A673 (cell line): ENCODE results near the gene EPB41L4A. TPM values are rescaled to one million over a fixed set of nuclear protein-coding genes. Genes with fewer than 3 reads are reported as not detected.

Experiments used
- BruUV-seq: library from RNA; stranded (reverse); fragments of 400-500 nt; replicated peaks from 2 replicates; lab custom pipeline; 2021; lab: Mats Ljungman, UMichigan
- CTCF ChIA-PET: fragments of 300-600 bp; sonication (Branson Sonifier 250); formaldehyde crosslinking; loops from one replicate; lab custom pipeline; 2022; ENCODE audit warnings: antibody characterized with exemption; lab: Charles Lee
- POLR2A ChIA-PET: fragments of 300-600 bp; sonication (Branson Sonifier 250); formaldehyde crosslinking; loops from one replicate; lab custom pipeline; 2022; ENCODE audit warnings: antibody characterized with exemption; ENCODE audit not compliant: low non-redundant PET; lab: Charles Lee
- DNase-seq: peaks from one replicate; pipeline ENCODE4 v3.0.0-alpha.2; 2015; ENCODE audit warnings: low spot score
- H3K27ac ChIP-seq: fragments of 200-600 bp; sonication (generic); 2 replicates; pipeline ENCODE4 v1.5.1; 2016; ENCODE audit warnings: mixed run types, low read depth, mild to moderate bottlenecking, mixed read lengths, antibody characterized with exemption, low read length; ENCODE audit not compliant: poor library complexity, severe bottlenecking
- H3K27me3 ChIP-seq: fragments of 200-600 bp; sonication (generic); replicated peaks from 2 replicates; pipeline ENCODE4 v1.6.1; 2017; ENCODE audit warnings: mixed run types, low read depth, mild to moderate bottlenecking, mixed read lengths, antibody characterized with exemption, low read length; ENCODE audit not compliant: insufficient read depth, poor library complexity
- H3K36me3 ChIP-seq: fragments of 200-600 bp; sonication (generic); 2 replicates; pipeline ENCODE4 v1.6.1; 2016; ENCODE audit warnings: mixed run types, mild to moderate bottlenecking, mixed read lengths, antibody characterized with exemption, low read length; ENCODE audit not compliant: insufficient read depth, poor library complexity, severe bottlenecking
- H3K4me1 ChIP-seq: fragments of 200-600 bp; sonication (generic); 2 replicates; pipeline ENCODE4 v1.6.1; 2017; ENCODE audit warnings: mixed run types, mild to moderate bottlenecking, mixed read lengths, antibody characterized with exemption, low read length; ENCODE audit not compliant: insufficient read depth, poor library complexity, severe bottlenecking
- H3K4me3 ChIP-seq: fragments of 200-600 bp; sonication (generic); 2 replicates; pipeline ENCODE4 v1.5.1; 2016; ENCODE audit warnings: low read depth, mixed run types, mild to moderate bottlenecking, mixed read lengths, low read length; ENCODE audit not compliant: poor library complexity, severe bottlenecking
- H3K9me3 ChIP-seq: fragments of 200-600 bp; sonication (generic); 2 replicates; pipeline ENCODE4 v1.6.1; 2016; ENCODE audit warnings: mixed run types, low read depth, mild to moderate bottlenecking, mixed read lengths, antibody characterized with exemption, low read length; ENCODE audit not compliant: poor library complexity, severe bottlenecking
- CTCF ChIP-seq: fragments of 300-800, 200-600 bp; sonication (generic); conservative IDR thresholded peaks from 2 replicates; pipeline ENCODE4 v1.5.1; 2017; ENCODE audit warnings: low read depth, mild to moderate bottlenecking, antibody characterized with exemption, low read length, moderate library complexity, mixed read lengths
- EZH2 ChIP-seq: fragments of 200-600 bp; sonication (generic); IDR thresholded peaks from 2 replicates; pipeline ENCODE4 v1.6.1; 2017; ENCODE audit warnings: borderline replicate concordance, low read depth, mild to moderate bottlenecking, mixed read lengths, antibody characterized with exemption, low read length; ENCODE audit not compliant: poor library complexity, severe bottlenecking
- intact Hi-C: fragments of 100-400 bp; cut with micrococcal nuclease; formaldehyde crosslinking; loops from one replicate; pipeline ENCODE4 v1.10.0; 2022; ENCODE audit not compliant: unreplicated experiment
- total RNA-seq: library from RNA; stranded (reverse); gene quantifications from 2 replicates; pipeline ENCODE4 v1.2.3, GENCODE V29; 2021

EPB41L4A gene
- total RNA-seq, 1 experiment from 2014 or later: not detected

- no TSS peak for BruUV-seq
- Histone ChIP-seq H3K27ac (no peak overlapping the region), H3K27me3 (no peaks in the 10 kb centered on the region), H3K4me1 (no peaks in the 10 kb centered on the region), H3K4me3 (no peak overlapping the region), H3K9me3 (no peaks in the 10 kb centered on the region), H3K36me3 (no peaks in the 10 kb centered on the region)
- TF ChIP-seq EZH2 (no peak), CTCF (no peak)
- DNase-seq: no peak
- ChIA-PET POLR2A (no interaction called here), CTCF (no interaction called here)
- intact Hi-C loops: loop anchor here (10.0 kb wide), 2 partner anchors 457 to 867 kb away; no protein-coding TSS in a partner anchor
These were observed 277.5 kb downstream of the EPB41L4A start for GRCh38 chr5:112141582-112141981.

- no peaks in the 10 kb centered on the region for H3K36me3 ChIP-seq
- H3K4me3 ChIP-seq: no peak overlapping the region
- no peak for TF ChIP-seq CTCF
- no peak for TF ChIP-seq EZH2
- H3K27me3 ChIP-seq: no peaks in the 10 kb centered on the region
- no TSS peak for BruUV-seq
- POLR2A ChIA-PET: no interaction called here
- DNase-seq: no peak
- H3K4me1 ChIP-seq: no peaks in the 10 kb centered on the region
- intact Hi-C loops: no loop called here
- CTCF ChIA-PET: no interaction called here
- H3K9me3 ChIP-seq: no peaks in the 10 kb centered on the region
- H3K27ac ChIP-seq: no peak overlapping the region
These were observed 280.6 kb downstream of the EPB41L4A start for GRCh38 chr5:112138526-112138925.

- POLR2A ChIA-PET: interaction anchor here (0.6 kb wide), 2 partner anchors 82 to 573 kb away, joined by 4 to 10 read pairs; no protein-coding TSS in a partner anchor
- TF ChIP-seq EZH2: no peak
- no peak for TF ChIP-seq CTCF
- DNase-seq: no peak
- Histone ChIP-seq H3K9me3 (no peaks in the 10 kb centered on the region), H3K27me3 (no peaks in the 10 kb centered on the region), H3K4me1 (no peaks in the 10 kb centered on the region), H3K27ac (no peak overlapping the region), H3K36me3 (no peaks in the 10 kb centered on the region), H3K4me3 (no peak overlapping the region)
- no TSS peak for BruUV-seq
- CTCF ChIA-PET: interaction anchor here (0.6 kb wide), 1 partner anchor 509 kb away, joined by 7 read pairs; no protein-coding TSS in a partner anchor
- intact Hi-C loops: no loop called here
These were observed 282.3 kb downstream of the EPB41L4A start for GRCh38 chr5:112136773-112137172.
